ENCODE measurements around the gene RAPH1. TPM values are rescaled to one million over a fixed set of nuclear protein-coding genes. Genes with fewer than 3 reads are reported as not detected.

RAPH1 gene
- polyA plus RNA-seq, 1 donor (not counting 4 experiments of a cell fraction or from before 2014, with no cell fraction given) = 2.9 TPM

DNA sequence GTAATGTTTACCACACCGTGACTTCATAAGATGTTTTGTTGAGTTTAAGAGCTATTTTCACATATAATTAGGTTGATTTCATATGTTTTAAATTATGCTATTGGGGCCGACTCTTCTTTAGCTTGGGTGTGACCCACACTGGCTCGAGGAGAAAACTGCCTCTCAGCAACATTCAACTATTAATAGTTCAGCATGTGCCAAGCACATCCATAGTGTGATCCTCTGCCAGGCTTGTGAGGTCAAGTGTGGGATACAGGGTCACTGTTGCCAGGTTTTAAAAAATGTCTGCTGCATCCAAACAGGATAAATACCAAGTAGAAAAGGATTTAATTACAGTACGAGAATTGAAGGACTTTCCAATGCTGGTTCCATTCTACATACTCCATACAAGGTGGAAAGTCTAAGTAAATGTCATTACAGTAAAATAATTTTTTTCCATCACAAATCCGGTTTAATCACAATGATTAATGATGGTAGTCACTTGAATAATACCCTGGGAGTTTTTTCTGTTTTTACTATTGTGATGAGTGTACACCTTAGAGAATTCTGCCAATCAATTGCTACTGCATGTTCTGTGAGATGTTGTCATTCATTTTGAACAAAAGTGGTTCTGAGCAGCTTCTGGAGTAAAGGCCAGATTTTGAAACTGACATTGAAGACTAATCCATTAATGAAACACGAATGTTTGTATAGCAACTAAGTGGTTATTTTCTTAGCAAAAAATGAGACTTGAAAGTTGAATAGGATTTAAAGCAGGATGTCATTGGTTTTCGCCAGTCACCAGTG is 122.4 kb downstream of the RAPH1 start:
- Histone ChIP-seq H4K20me1 (ENCODE audit: control insufficient read depth, extremely low read depth, insufficient read depth, low read length) (no peaks in the 10 kb centered on the region), H2AFZ (ENCODE audit: control insufficient read depth, low read length) (no peak overlapping the region), H3K4me3 (ENCODE audit: control insufficient read depth in 2 of 3, extremely low read depth in 1 of 3, insufficient read depth in 2 of 3, low read depth in 1 of 3, low read length in 3 of 3) (no peak overlapping the region), H3K9ac (ENCODE audit: control insufficient read depth, extremely low read depth, insufficient read depth, low read length) (no peak overlapping the region), H3K27me3 (ENCODE audit: control insufficient read depth, extremely low read depth, insufficient read depth, low read length) (no peaks in the 10 kb centered on the region), H3K9me3 (ENCODE audit: control insufficient read depth, low read depth, low read length) (no peaks in the 10 kb centered on the region), H3K4me2 (ENCODE audit: control insufficient read depth, extremely low read depth, insufficient read depth, low read depth, low read length) (no peak overlapping the region), H3K79me2 (ENCODE audit: control insufficient read depth, insufficient read depth, low read length) (no peaks in the 10 kb centered on the region), H3K36me3 (ENCODE audit: control insufficient read depth in 2 of 2, extremely low read depth in 1 of 2, insufficient read depth in 2 of 2, low read length in 2 of 2) (peaks cover 0 to 3% of the 10 kb centered on the region in 2 experiments), H3K27ac (ENCODE audit: control insufficient read depth, insufficient read depth, low read length) (no peak overlapping the region), H3K9me1 (ENCODE audit: control insufficient read depth, extremely low read depth, insufficient read depth, low read length) (no peaks in the 10 kb centered on the region), H3K4me1 (ENCODE audit: control insufficient read depth, extremely low read depth, insufficient read depth, low read length) (no peaks in the 10 kb centered on the region)
- TF ChIP-seq EZH2 (IDR thresholded peaks at IDR 0.05; ENCODE audit: low read length) = no peak
- TF ChIP-seq, protein P1, sequence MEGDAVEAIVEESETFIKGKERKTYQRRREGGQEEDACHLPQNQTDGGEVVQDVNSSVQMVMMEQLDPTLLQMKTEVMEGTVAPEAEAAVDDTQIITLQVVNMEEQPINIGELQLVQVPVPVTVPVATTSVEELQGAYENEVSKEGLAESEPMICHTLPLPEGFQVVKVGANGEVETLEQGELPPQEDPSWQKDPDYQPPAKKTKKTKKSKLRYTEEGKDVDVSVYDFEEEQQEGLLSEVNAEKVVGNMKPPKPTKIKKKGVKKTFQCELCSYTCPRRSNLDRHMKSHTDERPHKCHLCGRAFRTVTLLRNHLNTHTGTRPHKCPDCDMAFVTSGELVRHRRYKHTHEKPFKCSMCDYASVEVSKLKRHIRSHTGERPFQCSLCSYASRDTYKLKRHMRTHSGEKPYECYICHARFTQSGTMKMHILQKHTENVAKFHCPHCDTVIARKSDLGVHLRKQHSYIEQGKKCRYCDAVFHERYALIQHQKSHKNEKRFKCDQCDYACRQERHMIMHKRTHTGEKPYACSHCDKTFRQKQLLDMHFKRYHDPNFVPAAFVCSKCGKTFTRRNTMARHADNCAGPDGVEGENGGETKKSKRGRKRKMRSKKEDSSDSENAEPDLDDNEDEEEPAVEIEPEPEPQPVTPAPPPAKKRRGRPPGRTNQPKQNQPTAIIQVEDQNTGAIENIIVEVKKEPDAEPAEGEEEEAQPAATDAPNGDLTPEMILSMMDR (optimal IDR thresholded peaks at IDR 0.05 in 1 of 3, IDR thresholded peaks at IDR 0.05 in 1 of 3, conservative IDR thresholded peaks at IDR 0.05 in 1 of 3; ENCODE audit: extremely low read depth in 1 of 3, insufficient read depth in 2 of 3, low read length in 3 of 3) = no peak
- FAIRE-seq (no peak), DNase-seq (ENCODE audit: low read depth, low spot score) (no peak)
- dilution Hi-C loops (cut with MboI; ENCODE audit: extremely low pct_ligation_motif_present, low sequenced_read_pairs) = no loop called here

GRCh38 chr2:203407496-203407895 is 127.6 kb downstream of the RAPH1 start:
- no peaks in the 10 kb centered on the region for H3K9me3 ChIP-seq (ENCODE audit: control insufficient read depth, low read depth, low read length)
- no peak overlapping the region for H3K9ac ChIP-seq (ENCODE audit: control insufficient read depth, extremely low read depth, insufficient read depth, low read length)
- no peak overlapping the region for H3K27ac ChIP-seq (ENCODE audit: control insufficient read depth, insufficient read depth, low read length)
- no peaks in the 10 kb centered on the region for H3K79me2 ChIP-seq (ENCODE audit: control insufficient read depth, insufficient read depth, low read length)
- FAIRE-seq = no peak
- H3K27me3 ChIP-seq (ENCODE audit: control insufficient read depth, extremely low read depth, insufficient read depth, low read length) = no peaks in the 10 kb centered on the region
- H3K9me1 ChIP-seq (ENCODE audit: control insufficient read depth, extremely low read depth, insufficient read depth, low read length) = no peaks in the 10 kb centered on the region
- H3K4me2 ChIP-seq (ENCODE audit: control insufficient read depth, extremely low read depth, insufficient read depth, low read depth, low read length) = no peak overlapping the region
- TF ChIP-seq, protein P1 (optimal IDR thresholded peaks at IDR 0.05 in 1 of 3, IDR thresholded peaks at IDR 0.05 in 1 of 3, conservative IDR thresholded peaks at IDR 0.05 in 1 of 3; ENCODE audit: extremely low read depth in 1 of 3, insufficient read depth in 2 of 3, low read length in 3 of 3) = no peak
- TF ChIP-seq EZH2 (IDR thresholded peaks at IDR 0.05; ENCODE audit: low read length) = no peak
- H2AFZ ChIP-seq (ENCODE audit: control insufficient read depth, low read length) = no peak overlapping the region
- no peak for DNase-seq (ENCODE audit: low read depth, low spot score)
- H3K4me3 ChIP-seq (ENCODE audit: control insufficient read depth in 2 of 3, extremely low read depth in 1 of 3, insufficient read depth in 2 of 3, low read depth in 1 of 3, low read length in 3 of 3) = no peak overlapping the region
- H3K4me1 ChIP-seq (ENCODE audit: control insufficient read depth, extremely low read depth, insufficient read depth, low read length) = peaks cover 4% of the 10 kb centered on the region
- no peaks in the 10 kb centered on the region for H4K20me1 ChIP-seq (ENCODE audit: control insufficient read depth, extremely low read depth, insufficient read depth, low read length)
- H3K36me3 ChIP-seq (ENCODE audit: control insufficient read depth in 2 of 2, extremely low read depth in 1 of 2, insufficient read depth in 2 of 2, low read length in 2 of 2) = peaks cover 0 to 3% of the 10 kb centered on the region in 2 experiments
- dilution Hi-C loops (cut with MboI; ENCODE audit: extremely low pct_ligation_motif_present, low sequenced_read_pairs) = no loop called here
